ENCODE measurements around the gene SNX25.

Gene SNX25

DNA sequence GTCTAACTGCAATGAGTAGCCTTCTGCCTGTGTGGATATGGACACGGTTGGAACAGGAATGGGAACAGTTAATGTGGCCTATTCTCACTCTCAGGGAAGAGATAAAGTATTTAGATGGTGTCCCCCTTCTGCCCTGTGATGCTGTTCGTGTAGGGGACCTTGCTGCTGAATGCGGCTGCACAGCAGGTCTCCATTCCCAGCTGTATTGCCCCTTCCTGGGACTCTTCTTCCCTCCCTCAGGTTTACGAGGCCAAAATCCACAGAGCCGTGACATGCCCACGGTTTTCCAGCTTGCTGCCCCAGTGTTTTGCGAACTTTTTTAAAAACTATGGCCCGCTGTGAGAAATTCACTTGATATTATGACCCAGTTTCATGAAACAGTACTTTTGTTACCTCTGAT is 50.3 kb downstream of the SNX25 start:
- no peak for DNase-seq (ENCODE audit: low spot score)
- no peak for FAIRE-seq

DNA sequence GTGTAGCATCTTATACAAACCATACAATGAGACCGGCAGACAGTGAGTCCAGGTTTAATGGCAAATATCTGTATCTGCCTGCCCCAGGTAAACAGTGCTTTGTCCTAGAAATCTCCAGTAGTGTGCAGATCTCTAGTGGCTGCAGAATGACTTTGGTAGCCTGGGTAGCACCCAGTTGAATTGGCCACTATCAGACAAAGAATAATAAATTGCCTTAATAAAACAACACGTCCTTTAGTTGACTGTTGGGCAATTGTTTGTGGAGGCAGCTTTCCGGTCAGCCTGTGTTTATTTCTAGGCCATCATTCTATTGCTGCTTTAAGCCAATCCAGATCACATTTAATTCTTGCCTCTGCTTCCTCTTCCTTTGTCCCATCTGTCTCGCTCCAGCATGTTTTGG is 52.5 kb downstream of the SNX25 start:
- DNase-seq (ENCODE audit: low spot score) (no peak), FAIRE-seq (no peak)

DNA sequence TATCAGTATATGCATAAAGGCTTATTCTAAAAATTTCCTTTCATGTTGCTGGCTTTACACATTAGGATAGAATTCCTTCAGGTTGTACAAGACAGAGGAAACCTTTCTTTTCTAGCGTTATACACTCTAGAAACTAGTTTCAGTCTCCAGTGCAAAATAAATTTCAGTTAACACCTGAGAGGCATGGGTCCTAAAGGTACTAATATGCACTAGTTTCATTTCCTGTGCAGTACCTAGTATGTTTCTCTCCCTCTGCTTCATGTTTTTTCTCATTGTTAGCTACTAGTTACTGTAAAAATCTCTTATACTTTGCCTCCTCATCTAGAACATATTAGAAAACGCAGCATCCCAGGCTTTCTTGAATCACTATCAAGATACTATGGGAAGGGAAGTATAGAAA is 54.0 kb downstream of the SNX25 start:
- no peak for FAIRE-seq
- no peak for DNase-seq (ENCODE audit: low spot score)

DNA sequence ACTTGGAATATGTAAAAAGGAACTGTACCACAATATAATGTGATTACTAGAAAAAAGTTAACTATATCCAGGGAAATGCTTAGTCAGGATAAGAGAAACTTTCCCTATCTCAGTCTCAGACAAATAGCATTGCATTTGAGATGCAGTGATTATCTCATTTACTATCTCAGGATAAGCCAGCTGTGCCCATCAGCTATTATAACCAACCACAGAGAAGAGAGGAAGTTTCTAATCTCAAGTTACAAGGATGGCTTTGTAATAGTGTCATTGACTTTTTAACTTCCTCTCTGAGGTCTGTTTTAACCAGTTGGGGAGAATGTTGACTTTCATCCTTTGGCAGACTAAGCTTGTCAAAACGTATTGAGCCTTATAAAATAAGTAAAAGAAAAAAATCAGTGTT is 56.5 kb downstream of the SNX25 start:
- no peak for FAIRE-seq
- no peak for DNase-seq (ENCODE audit: low spot score)

DNA sequence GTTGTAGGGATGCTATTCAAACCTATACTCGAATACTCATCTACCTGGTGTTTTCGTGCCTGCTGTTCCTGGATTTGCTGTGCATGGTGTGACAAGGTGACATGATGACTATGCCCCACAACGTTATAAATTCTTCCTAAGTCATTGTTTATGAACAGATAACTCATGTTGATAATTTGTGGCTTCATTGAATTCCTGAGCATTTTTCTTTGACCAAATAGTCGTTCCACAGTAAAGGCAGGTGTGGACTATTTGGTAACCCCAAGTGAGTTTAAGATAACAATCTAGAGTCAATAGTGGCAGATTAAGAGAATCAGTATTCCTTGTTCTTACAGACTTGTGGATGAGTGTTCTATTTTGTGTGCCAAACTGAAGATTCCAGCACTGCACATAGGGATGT is 59.9 kb downstream of the SNX25 start:
- FAIRE-seq (no peak), DNase-seq (ENCODE audit: low spot score) (no peak)

DNA sequence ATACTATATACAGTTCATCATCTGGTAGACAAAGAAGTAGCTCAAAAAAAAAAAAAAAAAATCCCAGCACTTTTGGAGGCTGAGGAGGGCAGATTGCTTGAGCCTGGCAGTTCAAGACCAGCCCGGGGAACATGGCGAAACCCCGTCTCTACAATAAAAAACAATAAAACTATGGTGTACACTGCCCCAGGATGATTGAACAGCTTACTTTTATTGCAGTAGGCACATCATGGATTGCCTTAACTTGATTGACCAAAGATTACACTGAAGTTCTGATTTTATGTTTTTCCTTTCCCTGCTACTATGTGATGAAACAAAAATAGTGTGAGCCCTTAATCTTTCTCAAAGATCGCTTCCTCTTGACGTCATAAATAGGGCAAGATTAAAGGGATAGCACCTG is 60.6 kb downstream of the SNX25 start:
- DNase-seq (ENCODE audit: low spot score) (no peak), FAIRE-seq (no peak)

DNA sequence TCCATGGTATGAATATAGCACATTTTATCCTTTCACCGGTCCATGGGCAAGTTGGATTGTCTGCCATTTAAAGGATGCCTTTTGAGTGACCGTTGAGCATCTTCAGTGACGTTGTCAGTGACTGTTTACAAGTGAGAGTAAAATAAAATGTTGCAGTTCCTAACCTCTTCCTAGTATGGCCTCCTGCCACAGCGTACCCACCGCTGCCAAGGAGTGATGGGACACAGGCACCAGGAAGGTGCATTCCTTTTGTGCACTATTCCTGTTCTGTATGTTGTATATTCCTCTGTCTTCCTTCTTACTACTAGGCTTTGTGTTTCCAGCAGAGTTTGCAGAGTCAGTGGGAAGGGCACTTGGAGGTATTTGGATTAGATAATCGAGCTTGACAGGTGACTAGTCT is 61.5 kb downstream of the SNX25 start:
- no peak for DNase-seq (ENCODE audit: low spot score)
- no peak for FAIRE-seq

DNA sequence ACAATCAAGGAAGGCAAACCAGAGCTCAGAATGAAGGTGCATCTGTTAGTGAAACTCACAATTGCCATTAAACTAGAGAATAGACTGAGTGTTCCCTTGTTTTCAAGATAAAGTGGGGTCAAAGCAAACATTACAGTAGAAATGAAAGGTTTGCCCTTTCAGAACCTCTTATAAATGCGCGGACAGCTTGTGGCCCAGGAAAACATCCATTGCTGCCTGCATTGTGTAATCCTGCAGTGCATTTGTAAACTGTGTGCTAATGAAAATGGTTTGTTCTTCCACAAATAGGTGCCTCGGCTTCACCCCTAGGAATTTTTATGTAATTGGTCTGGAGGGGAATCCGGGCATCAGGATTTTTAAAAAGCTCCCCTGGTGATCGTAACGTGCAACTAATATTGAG is 62.8 kb downstream of the SNX25 start:
- DNase-seq (ENCODE audit: low spot score) = no peak
- FAIRE-seq = no peak

DNA sequence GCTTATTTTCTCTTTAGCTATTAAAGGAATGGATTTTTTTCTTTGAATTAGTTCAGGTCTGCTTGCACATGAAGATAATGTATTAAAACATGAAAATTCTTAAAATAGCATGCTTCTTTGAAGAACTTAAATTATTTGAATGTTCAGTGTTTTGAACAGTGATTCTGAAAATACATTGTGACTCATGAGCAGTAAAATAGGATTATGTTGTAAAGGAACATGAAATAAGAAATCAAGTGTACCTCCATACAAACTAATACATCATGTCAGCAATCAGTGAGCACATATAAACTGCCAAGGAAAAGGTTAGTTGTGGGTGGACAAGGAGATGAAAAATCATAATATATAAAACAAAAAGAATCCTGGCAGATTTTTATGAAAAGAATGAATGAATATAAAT is 66.1 kb downstream of the SNX25 start:
- FAIRE-seq (no peak), DNase-seq (ENCODE audit: low spot score) (no peak)

DNA sequence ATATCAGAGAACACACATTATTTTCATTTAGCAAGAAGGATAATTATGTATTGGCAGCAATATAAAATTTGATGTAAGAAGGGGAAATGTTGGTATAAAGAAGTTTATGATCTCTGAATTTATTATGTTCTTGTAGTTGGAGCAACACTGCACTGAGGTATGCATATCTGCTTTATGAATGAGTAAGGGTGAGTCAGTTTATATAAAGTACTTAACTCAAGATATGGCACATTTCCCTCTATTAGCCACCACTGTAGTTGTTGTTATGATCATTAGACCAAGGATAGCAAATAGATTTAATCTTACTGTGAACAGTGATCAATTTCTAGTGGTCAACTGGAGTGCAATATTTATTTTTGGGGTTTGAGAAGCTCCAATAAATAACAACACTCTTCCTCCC is 66.6 kb downstream of the SNX25 start:
- no peak for DNase-seq (ENCODE audit: low spot score)
- FAIRE-seq = no peak

DNA sequence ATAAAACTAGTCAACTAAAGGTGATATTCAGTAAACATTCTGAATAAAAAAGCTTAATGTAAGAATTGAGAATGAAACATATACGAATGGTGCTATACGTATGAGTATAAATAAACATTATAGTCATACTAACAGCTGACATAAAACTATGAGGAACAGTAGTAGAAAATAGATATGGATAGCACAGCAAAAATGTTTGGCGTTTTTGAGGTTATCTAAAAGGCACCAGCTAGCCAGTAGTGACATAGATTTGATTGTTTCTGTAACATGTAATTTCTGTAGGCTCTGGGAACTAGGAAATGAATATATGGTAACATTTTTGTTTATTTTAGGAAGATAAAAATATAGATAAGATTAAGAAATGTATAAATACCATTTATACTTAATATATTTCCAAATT is 69.3 kb downstream of the SNX25 start:
- FAIRE-seq = no peak

DNA sequence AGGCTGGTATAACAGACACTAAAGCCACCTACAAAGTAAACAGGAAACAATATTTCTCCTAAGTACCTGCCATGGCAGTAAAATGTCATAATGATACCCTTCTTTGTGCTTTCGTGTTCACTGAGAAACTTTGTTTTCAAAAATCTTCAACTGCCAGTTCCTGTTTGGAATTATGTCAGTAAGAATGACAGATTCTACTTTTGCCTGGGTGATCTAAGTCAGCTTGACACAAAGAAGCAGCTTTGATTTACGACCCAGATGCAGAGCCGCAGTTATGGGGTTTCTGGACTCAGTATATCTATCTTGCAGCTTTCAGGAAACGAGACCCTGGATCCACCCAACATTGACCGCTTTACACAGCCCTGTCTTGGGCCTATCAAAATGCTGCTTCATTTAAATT is 71.2 kb downstream of the SNX25 start:
- no peak for DNase-seq (ENCODE audit: low spot score)

More for the DNA sequence above, 69.3 kb downstream of the SNX25 start:
- DNase-seq (ENCODE audit: low spot score) = no peak

DNA sequence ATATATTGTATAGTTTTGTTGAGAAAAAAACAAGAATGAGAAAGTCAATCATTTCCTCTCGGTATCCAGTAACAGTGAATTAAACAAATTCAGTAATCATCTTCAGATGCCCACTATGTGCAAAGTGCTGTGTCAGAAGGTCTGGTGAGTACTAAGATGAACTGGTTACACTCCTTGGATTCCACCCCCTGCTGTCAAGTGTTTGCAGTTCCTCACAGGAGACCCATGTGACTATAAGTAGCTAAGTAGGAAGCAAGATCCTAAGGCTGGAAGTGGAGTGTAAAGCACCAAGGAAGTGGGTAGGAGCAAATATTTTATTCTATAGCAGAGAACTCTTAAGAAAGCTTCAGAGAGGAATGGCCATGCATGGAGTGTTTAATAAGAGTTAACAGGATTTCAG is 73.6 kb downstream of the SNX25 start:
- no peak for FAIRE-seq
- no peak for DNase-seq (ENCODE audit: low spot score)

More for the DNA sequence above, 71.2 kb downstream of the SNX25 start:
- no peak for FAIRE-seq

DNA sequence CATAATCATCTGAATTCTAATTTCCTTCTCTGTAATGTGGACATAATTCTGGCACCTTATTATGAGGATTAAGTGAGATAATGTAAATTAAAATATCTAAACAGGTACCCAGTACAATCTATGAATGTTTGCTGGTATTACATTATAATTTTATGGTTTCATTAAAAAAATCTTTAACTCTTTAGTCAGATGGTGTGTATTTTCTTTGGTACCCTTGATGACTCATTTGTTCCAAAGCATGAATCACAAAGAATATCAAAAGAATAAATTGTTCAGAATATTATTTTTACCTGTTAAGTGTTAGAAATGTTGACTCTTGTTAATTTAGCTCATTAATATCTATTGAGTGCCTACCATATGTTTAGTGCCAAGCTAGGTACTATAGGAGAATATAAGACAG is 74.3 kb downstream of the SNX25 start:
- FAIRE-seq = no peak
- no peak for DNase-seq (ENCODE audit: low spot score)

DNA sequence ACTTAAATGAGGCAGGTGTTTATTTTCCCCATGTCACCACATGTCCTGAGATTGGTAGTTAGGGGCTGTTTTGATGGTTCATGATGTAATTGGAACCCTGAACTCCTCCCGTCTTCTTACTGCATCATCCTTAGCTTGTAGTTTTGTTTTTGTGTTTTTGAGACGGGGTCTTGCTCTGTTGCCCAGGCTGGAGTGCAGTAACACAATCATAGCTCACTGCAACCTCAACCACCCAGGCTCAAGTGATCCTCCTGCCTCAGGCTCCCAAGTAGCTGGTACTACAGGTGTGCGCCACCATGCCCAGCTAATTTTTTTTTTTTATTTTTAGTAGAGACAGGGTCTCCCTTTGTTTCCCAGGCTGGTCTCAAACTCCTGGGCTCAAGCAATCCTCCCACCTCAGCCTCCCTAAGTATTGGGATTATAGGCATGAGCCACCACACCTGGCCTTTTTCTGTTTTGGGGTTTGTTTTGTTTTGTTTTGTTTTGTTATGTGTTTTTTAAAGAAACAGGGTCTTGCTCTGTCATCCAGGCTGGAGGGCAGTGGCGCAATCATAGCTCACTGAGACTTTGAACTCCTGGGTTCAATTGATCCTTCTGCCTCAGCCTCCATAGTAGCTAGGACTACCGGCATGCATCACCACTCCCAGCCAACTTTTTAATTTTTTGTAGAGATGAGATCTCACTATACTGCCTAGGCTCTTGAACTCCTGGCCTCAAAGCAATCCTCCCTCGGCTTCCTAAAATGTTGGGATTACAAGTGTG is 76.4 kb downstream of the SNX25 start:
- FAIRE-seq = no peak
- no peak for DNase-seq (ENCODE audit: low spot score)

DNA sequence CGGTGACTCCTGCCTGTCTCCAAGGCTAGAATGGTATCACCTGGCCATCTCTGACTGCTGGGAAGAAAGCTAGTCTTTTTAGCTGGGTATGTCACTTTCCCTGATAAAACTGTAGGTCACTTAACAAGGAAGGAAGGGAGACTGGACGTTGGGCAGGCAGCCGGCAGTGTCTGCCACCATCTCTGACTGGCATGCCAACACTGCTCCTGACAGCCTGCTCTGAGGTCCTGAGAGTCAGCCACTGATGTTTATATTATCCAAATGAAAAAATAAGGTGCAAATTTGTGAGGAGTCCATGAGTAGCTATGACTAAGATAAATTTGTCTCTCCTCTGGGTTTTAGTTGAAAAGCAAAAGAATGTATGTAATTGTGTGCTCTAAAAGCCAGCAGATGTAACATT is 77.2 kb downstream of the SNX25 start:
- DNase-seq (ENCODE audit: low spot score) (no peak), FAIRE-seq (no peak)

DNA sequence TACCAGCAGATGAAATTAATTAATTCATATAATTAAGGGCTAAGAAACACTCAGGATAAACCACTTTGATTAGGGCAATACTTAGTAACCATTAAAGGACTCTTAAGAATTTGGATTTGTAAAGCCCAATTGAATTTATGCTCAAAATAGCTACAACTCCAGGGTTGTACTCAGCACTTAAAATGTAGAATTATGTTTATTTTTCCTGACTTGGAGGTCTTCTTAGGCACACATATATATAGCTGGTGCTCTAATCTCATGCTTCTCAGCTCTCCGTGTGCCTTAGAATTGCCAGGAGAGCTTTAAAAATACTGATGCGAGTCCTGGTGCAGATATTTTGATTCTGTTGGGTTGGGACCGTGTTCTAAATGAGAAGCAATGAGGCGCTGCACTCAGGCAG is 77.6 kb downstream of the SNX25 start:
- no peak for FAIRE-seq

DNA sequence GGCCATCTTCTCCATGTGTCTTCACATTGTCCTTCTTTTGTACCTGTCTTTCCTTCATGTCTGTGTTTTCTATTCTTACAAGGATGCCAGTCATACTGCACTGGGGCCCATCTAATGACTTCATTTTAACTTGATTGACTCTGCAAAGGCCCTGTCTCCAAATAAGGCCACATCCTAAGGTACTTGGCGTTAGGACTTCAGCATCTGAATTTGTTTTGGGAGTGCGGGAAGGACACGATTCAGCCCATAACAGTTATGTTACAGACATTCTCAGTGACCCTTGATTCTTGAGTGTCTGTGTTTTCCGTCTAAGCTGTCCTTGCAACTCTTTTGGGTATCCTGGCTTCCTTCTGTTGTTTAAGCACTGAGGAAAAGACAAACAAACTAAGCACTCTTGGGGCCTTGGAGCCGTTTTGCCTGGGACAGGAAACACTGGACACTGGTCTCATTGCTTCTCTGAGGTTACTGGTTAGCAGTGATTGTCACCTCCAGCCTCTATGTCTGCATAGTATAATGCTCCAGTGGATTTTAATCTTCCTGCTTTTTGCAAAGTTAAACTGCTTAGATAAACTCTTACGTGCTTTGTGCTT is 80.7 kb downstream of the SNX25 start:
- FAIRE-seq (no peak), DNase-seq (ENCODE audit: low spot score) (no peak)

More for the DNA sequence above, 77.6 kb downstream of the SNX25 start:
- DNase-seq (ENCODE audit: low spot score) = no peak

DNA sequence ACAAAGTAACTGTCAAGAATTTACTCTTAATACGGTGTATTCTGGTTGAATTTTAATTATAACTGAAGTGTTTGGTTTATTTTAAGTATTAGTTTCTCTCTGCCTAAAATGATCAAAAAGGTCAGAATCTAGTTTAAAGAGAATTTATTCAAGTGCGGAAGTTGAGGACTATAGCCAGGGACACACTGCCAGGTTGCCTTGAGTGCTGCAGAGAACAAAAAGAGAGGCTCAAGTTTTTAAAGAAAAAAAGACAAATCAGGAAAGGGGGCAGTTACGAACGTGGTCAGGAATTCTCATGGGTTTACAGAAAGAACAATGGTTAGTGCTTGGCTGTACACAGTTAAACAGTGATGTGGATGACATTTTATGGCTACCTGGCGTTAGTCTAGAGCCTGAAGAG is 81.3 kb downstream of the SNX25 start:
- DNase-seq (ENCODE audit: low spot score) = no peak
- FAIRE-seq = no peak

DNA sequence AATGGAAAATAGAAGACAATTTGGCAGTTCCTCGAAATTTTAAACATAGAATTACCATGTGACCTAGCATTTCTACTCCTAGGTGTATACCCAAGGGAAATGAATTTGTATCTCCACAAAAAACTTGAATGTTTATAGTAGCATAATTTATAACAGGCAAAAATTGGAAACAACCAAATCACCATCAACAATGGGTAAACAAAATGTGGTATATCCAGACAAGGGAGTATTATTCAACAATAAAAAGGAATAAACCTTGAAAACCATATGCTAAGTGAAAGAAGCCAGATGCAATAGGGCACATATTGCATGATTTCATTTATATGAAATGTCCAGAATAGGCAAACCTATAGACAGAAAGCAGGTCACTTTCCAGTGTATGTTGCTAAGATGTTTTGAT is 83.8 kb downstream of the SNX25 start:
- FAIRE-seq (no peak), DNase-seq (ENCODE audit: low spot score) (no peak)

DNA sequence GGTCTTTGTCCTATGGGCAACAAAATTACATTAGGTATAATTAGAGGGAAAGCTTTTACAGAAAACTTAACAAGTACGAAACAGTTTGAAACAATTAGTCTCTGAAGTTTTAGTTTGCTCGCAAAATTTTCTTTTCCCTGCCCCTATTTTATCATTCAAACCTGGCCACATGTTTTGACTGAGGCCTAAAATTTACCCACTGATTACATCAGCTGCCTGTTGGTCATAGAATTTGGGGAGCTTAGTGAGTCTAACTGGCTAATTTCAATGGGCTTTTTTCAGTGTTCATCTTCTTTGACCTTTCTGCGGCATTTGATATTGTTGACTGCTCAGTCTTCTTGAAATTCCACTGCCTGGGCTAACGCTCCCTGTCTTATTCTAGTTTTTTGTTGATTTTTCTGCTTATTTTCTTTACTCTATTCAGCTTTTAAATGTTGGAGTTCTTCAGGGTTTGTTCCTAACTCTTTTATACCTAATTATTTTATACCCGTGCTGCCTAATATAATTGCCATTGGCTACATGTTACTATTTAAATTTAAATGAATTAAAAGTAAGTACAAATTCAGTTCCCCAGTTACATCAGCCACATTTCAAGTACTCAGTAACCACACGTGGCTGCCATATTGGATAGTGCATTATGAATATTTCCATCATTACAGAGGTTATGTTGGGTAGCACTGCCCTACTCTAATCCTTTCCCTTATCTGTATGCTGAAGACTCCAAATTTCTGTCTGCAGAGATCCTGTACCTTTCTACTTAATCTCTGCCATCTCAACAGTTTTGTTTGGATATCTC is 87.5 kb downstream of the SNX25 start:
- no peak for FAIRE-seq

DNA sequence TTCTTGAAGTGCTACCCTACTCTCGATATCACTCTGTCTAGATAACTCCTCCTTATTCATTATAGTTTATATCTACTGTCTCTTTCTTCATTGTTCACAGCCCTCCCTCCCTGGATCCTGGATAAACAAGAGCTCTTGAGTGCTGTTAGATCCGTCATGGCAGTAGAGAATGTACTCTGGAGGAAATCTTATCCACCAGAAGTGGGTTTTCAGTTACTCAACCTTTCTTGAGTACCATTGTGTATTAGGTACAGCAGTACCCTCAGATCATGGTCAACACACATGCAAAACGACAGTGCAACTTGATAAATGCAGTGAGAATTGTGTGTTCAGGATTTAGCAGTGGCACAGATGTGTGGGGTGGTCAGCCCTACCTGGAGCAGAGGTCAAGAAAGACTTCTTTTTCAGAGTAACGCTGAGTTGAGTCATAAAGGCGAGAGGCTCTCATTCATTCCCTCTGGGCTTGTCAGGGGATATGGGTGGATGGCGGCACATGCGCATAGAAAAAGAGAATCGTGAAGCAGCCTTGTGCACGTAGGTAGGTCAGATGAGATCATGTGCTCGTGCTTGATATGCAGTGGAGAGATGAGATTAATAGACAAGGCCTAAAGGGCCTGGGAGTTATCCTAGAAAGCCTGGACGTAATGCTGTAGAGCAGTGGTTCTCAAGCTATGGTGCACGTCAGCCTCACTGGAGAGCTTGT is 89.5 kb downstream of the SNX25 start:
- DNase-seq (ENCODE audit: low spot score) = no peak
- no peak for FAIRE-seq

More for the DNA sequence above, 87.5 kb downstream of the SNX25 start:
- DNase-seq (ENCODE audit: low spot score) = no peak

Measured in urothelium cell line (cell line).